ENCODE results near the gene ANKRD13D. TPM values are rescaled to one million over a fixed set of nuclear protein-coding genes. Genes with fewer than 3 reads are reported as not detected.

Gene ANKRD13D
- total and polyA plus RNA-seq, 5 donors from 2014 or later: 9.5 to 158 (median 12.7) TPM

GRCh38 chr11:67287355-67288197 lies 1.5 kb upstream of the ANKRD13D start:
- Mint-ChIP-seq H3K27me3 (peaks cover 5% of the 10 kb centered on the region), H3K36me3 (peaks cover 5% of the 10 kb centered on the region), H3K27ac (peak overlapping the region; percentile 98 to 100 (median 99)), H3K4me1 (peaks cover 3 to 53% (median 19%) of the 10 kb centered on the region in 4 donors), H3K4me3 (peak overlapping the region; percentile 80 to 87 (median 82)), H3K9me3 (peaks cover 0 to 1% (median 0%) of the 10 kb centered on the region in 7 donors)
- H3K4me3 ChIP-seq (ENCODE audit: low read depth, low read length): peak overlapping the region; percentile 47
- peak in 2 of 3 donors; percentile 43 to 84 for DNase-seq
- no peaks in the 10 kb centered on the region for H3K27me3 ChIP-seq (ENCODE audit: control insufficient read depth, insufficient read depth, low read length)
- peak overlapping the region; percentile 95 for H3K27ac ChIP-seq (ENCODE audit: insufficient read depth, low read length, poor library complexity, severe bottlenecking)
- H3K9me3 ChIP-seq (ENCODE audit: control insufficient read depth in 2 of 2, low read length in 2 of 2): no peaks in the 10 kb centered on the region
- ATAC-seq (ENCODE audit: low read depth in 2 of 2): no peak
- peaks cover 54% of the 10 kb centered on the region for H3K36me3 ChIP-seq (ENCODE audit: control insufficient read depth, insufficient read depth, low read length)
- H3K4me1 ChIP-seq (ENCODE audit: control insufficient read depth, insufficient read depth, low read length, poor library complexity, severe bottlenecking): peaks cover 62% of the 10 kb centered on the region

DNA sequence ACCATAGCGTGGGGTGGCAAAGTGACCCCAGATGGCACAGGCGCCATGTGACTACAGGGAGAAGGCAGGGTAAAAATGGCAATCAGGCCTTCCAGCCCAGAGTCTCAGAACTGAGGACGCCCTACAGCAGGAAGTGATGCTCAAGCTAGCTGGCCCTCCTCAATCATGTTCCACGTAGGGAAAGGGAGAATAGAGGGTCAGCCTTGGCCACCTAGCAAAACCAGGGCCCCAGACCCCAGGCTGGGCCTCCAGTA lies 978 bp upstream of the ANKRD13D start:
- H3K9me3 ChIP-seq (ENCODE audit: control insufficient read depth in 2 of 2, low read length in 2 of 2): no peaks in the 10 kb centered on the region
- Mint-ChIP-seq H3K36me3 (peaks cover 10% of the 10 kb centered on the region), H3K4me1 (peaks cover 9 to 58% (median 24%) of the 10 kb centered on the region in 4 donors), H3K4me3 (peak overlapping the region; percentile 80 to 87 (median 82)), H3K27ac (peak overlapping the region; percentile 98 to 100 (median 99)), H3K9me3 (peaks cover 0 to 1% (median 0%) of the 10 kb centered on the region in 7 donors), H3K27me3 (peaks cover 9% of the 10 kb centered on the region)
- H3K4me3 ChIP-seq (ENCODE audit: low read depth, low read length): peak overlapping the region; percentile 47
- no peaks in the 10 kb centered on the region for H3K27me3 ChIP-seq (ENCODE audit: control insufficient read depth, insufficient read depth, low read length)
- DNase-seq (no peak), ATAC-seq (ENCODE audit: low read depth in 2 of 2) (peak in 1 of 2 donors; percentile 2)
- peak overlapping the region; percentile 95 for H3K27ac ChIP-seq (ENCODE audit: insufficient read depth, low read length, poor library complexity, severe bottlenecking)
- H3K36me3 ChIP-seq (ENCODE audit: control insufficient read depth, insufficient read depth, low read length): peaks cover 52% of the 10 kb centered on the region
- peaks cover 68% of the 10 kb centered on the region for H3K4me1 ChIP-seq (ENCODE audit: control insufficient read depth, insufficient read depth, low read length, poor library complexity, severe bottlenecking)

- Histone ChIP-seq H3K4me3 (ENCODE audit: low read depth, low read length) (peak overlapping the region; percentile 47), H3K27me3 (ENCODE audit: control insufficient read depth, insufficient read depth, low read length) (no peaks in the 10 kb centered on the region), H3K27ac (ENCODE audit: insufficient read depth, low read length, poor library complexity, severe bottlenecking) (peak overlapping the region; percentile 95), H3K9me3 (ENCODE audit: control insufficient read depth in 2 of 2, low read length in 2 of 2) (no peaks in the 10 kb centered on the region), H3K4me1 (ENCODE audit: control insufficient read depth, insufficient read depth, low read length, poor library complexity, severe bottlenecking) (peaks cover 73% of the 10 kb centered on the region), H3K36me3 (ENCODE audit: control insufficient read depth, insufficient read depth, low read length) (peaks cover 48% of the 10 kb centered on the region)
- peak; percentile 84 to 94 (median 91) for DNase-seq
- peak overlapping the region; percentile 98 to 100 (median 99) for H3K27ac Mint-ChIP-seq
- H3K9me3 Mint-ChIP-seq: peaks cover 0 to 1% (median 0%) of the 10 kb centered on the region in 7 donors
- peak overlapping the region; percentile 80 to 87 (median 82) for H3K4me3 Mint-ChIP-seq
- peaks cover 11% of the 10 kb centered on the region for H3K36me3 Mint-ChIP-seq
- peaks cover 9 to 61% (median 26%) of the 10 kb centered on the region in 4 donors for H3K4me1 Mint-ChIP-seq
- ATAC-seq (ENCODE audit: low read depth in 2 of 2): peak; percentile 77
- H3K27me3 Mint-ChIP-seq: peaks cover 9% of the 10 kb centered on the region
These were observed 464 bp upstream of the ANKRD13D start for GRCh38 chr11:67288452-67289225.

GRCh38 chr11:67289651-67290479 lies 762 bp downstream of the ANKRD13D start:
- Mint-ChIP-seq H3K4me3 (peak overlapping the region; percentile 86 to 92 (median 89)), H3K27ac (peak overlapping the region; percentile 80 to 84 (median 81)), H3K4me1 (peaks cover 14 to 64% (median 31%) of the 10 kb centered on the region in 4 donors), H3K36me3 (peaks cover 12% of the 10 kb centered on the region), H3K27me3 (peaks cover 9% of the 10 kb centered on the region), H3K9me3 (peaks cover 0 to 1% (median 0%) of the 10 kb centered on the region in 7 donors)
- no peak for ATAC-seq (ENCODE audit: low read depth in 2 of 2)
- H3K27me3 ChIP-seq (ENCODE audit: control insufficient read depth, insufficient read depth, low read length): no peaks in the 10 kb centered on the region
- no peak for DNase-seq
- H3K4me3 ChIP-seq (ENCODE audit: low read depth, low read length): peak overlapping the region; percentile 57
- H3K36me3 ChIP-seq (ENCODE audit: control insufficient read depth, insufficient read depth, low read length): peaks cover 45% of the 10 kb centered on the region
- H3K27ac ChIP-seq (ENCODE audit: insufficient read depth, low read length, poor library complexity, severe bottlenecking): peak overlapping the region; percentile 95
- peaks cover 79% of the 10 kb centered on the region for H3K4me1 ChIP-seq (ENCODE audit: control insufficient read depth, insufficient read depth, low read length, poor library complexity, severe bottlenecking)
- no peaks in the 10 kb centered on the region for H3K9me3 ChIP-seq (ENCODE audit: control insufficient read depth in 2 of 2, low read length in 2 of 2)

DNA sequence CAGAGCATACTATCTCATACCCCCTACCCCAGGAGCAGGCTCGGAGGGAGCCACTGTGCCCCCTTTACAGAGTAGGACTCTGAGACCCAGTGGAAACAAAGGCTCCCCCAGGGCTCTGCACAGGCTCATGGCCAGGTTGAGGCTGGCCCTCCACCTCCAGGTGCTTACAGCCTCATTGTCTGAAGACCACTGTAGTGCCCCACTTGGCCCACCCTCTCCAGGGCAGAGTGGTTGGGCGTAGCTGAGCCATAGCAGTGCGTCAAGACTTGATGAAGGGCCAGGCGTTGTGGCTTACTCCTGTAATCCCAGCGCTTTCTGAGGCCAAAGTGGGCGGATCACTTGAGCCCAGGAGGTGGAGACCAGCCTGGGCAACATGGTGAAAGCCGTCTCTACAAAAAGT lies 1.7 kb downstream of the ANKRD13D start:
- peaks cover 74% of the 10 kb centered on the region for H3K4me1 ChIP-seq (ENCODE audit: control insufficient read depth, insufficient read depth, low read length, poor library complexity, severe bottlenecking)
- H3K27ac ChIP-seq (ENCODE audit: insufficient read depth, low read length, poor library complexity, severe bottlenecking): peak overlapping the region; percentile 30
- peaks cover 14 to 65% (median 31%) of the 10 kb centered on the region in 4 donors for H3K4me1 Mint-ChIP-seq
- peak overlapping the region in 3 of 4 donors; percentile 86 to 91 (median 87) for H3K4me3 Mint-ChIP-seq
- DNase-seq: no peak
- no peaks in the 10 kb centered on the region for H3K27me3 ChIP-seq (ENCODE audit: control insufficient read depth, insufficient read depth, low read length)
- H3K9me3 ChIP-seq (ENCODE audit: control insufficient read depth in 2 of 2, low read length in 2 of 2): peaks cover 3 to 5% of the 10 kb centered on the region in 2 experiments
- peaks cover 9% of the 10 kb centered on the region for H3K27me3 Mint-ChIP-seq
- peaks cover 0 to 2% (median 0%) of the 10 kb centered on the region in 7 donors for H3K9me3 Mint-ChIP-seq
- ATAC-seq (ENCODE audit: low read depth in 2 of 2): no peak
- no peak overlapping the region for H3K4me3 ChIP-seq (ENCODE audit: low read depth, low read length)
- H3K36me3 ChIP-seq (ENCODE audit: control insufficient read depth, insufficient read depth, low read length): peaks cover 43% of the 10 kb centered on the region
- no peak overlapping the region for H3K27ac Mint-ChIP-seq
- peaks cover 13% of the 10 kb centered on the region for H3K36me3 Mint-ChIP-seq

GRCh38 chr11:67291481-67292381 lies 2.6 kb downstream of the ANKRD13D start:
- H3K36me3 Mint-ChIP-seq: peaks cover 23% of the 10 kb centered on the region
- H3K36me3 ChIP-seq (ENCODE audit: control insufficient read depth, insufficient read depth, low read length): peaks cover 48% of the 10 kb centered on the region
- peaks cover 18 to 62% (median 37%) of the 10 kb centered on the region in 4 donors for H3K4me1 Mint-ChIP-seq
- no peaks in the 10 kb centered on the region for H3K27me3 ChIP-seq (ENCODE audit: control insufficient read depth, insufficient read depth, low read length)
- peak overlapping the region; percentile 51 for H3K27ac ChIP-seq (ENCODE audit: insufficient read depth, low read length, poor library complexity, severe bottlenecking)
- no peak overlapping the region for H3K4me3 ChIP-seq (ENCODE audit: low read depth, low read length)
- ATAC-seq (ENCODE audit: low read depth in 2 of 2): no peak
- peaks cover 65% of the 10 kb centered on the region for H3K4me1 ChIP-seq (ENCODE audit: control insufficient read depth, insufficient read depth, low read length, poor library complexity, severe bottlenecking)
- peak overlapping the region; percentile 61 to 95 (median 75) for H3K4me3 Mint-ChIP-seq
- peaks cover 9% of the 10 kb centered on the region for H3K27me3 Mint-ChIP-seq
- no peak overlapping the region for H3K27ac Mint-ChIP-seq
- peaks cover 0 to 9% (median 1%) of the 10 kb centered on the region in 7 donors for H3K9me3 Mint-ChIP-seq
- H3K9me3 ChIP-seq (ENCODE audit: control insufficient read depth in 2 of 2, low read length in 2 of 2): peaks cover 6 to 11% of the 10 kb centered on the region in 2 experiments
- no peak for DNase-seq

All from CD4-positive, CD25-positive, alpha-beta regulatory T cell (primary cell).